ENCODE data around the gene TNFRSF19. TPM values are rescaled to one million over a fixed set of nuclear protein-coding genes. Genes with fewer than 3 reads are reported as not detected.
A peak's percentile ranks its signal among the peaks of the same experiment; 100 is the strongest.
"Not testable (repeated sequence)": the region's sequence is repeated elsewhere in the genome, so short reads cannot be mapped to it uniquely, and the experiment has no call there.

Gene TNFRSF19
- total RNA-seq, 1 experiment from 2014 or later = 0.24 TPM

- no peak overlapping the region for H3K4me3 ChIP-seq
- H3K9me2 ChIP-seq (ENCODE audit: insufficient read depth) = no peaks in the 10 kb centered on the region
- TF ChIP-seq CTCF (conservative IDR thresholded peaks at IDR 0.05) (no peak), EZH2 (IDR thresholded peaks at IDR 0.05; ENCODE audit: low read depth) (no peak)
- H3K27ac ChIP-seq = peak overlapping the region; percentile 29; the same call in 1 of the 2 replicates
- no peak overlapping the region; the same call in 1 of the 2 replicates for H3K4me2 ChIP-seq
- no peaks in the 10 kb centered on the region for H3K27me3 ChIP-seq (ENCODE audit: insufficient read depth, low read depth)
- ChIA-PET CTCF (no interaction called here), POLR2A (ENCODE audit: unreplicated experiment) (no interaction called here)
- H3K79me2 ChIP-seq (ENCODE audit: low read depth) = no peaks in the 10 kb centered on the region
- H3K9me3 ChIP-seq (ENCODE audit: insufficient read depth, low read depth) = no peaks in the 10 kb centered on the region
- H3K36me3 ChIP-seq (ENCODE audit: low read depth) = no peaks in the 10 kb centered on the region
- BruUV-seq (replicated peaks) = no TSS peak
- peak; percentile 13 to 64 for DNase-seq
- peaks cover 12% of the 10 kb centered on the region; the same call in 1 of the 2 replicates for H3K4me1 ChIP-seq (replicated peaks; ENCODE audit: insufficient read depth)
- H2AFZ ChIP-seq = no peak overlapping the region
- H4K20me1 ChIP-seq (ENCODE audit: insufficient read depth) = no peaks in the 10 kb centered on the region
- intact Hi-C loops (cut with micrococcal nuclease; ENCODE audit: unreplicated experiment) = no loop called here
- H3F3A ChIP-seq (ENCODE audit: insufficient read depth, low read depth) = no peaks in the 10 kb centered on the region
These were observed 104.8 kb downstream of the TNFRSF19 start for GRCh38 chr13:23674795-23675640.

GRCh38 chr13:23677679-23678288 lies 107.6 kb downstream of the TNFRSF19 start:
- CTCF ChIA-PET; H3K27me3 ChIP-seq (ENCODE audit: insufficient read depth, low read depth); H3K27ac ChIP-seq; H3K4me2 ChIP-seq; H3K36me3 ChIP-seq (ENCODE audit: low read depth); H3K9me2 ChIP-seq (ENCODE audit: insufficient read depth); H3K79me2 ChIP-seq (ENCODE audit: low read depth); H3K4me3 ChIP-seq; DNase-seq; H3F3A ChIP-seq (ENCODE audit: insufficient read depth, low read depth); POLR2A ChIA-PET (ENCODE audit: unreplicated experiment); BruUV-seq (replicated peaks); H2AFZ ChIP-seq; H4K20me1 ChIP-seq (ENCODE audit: insufficient read depth); H3K9me3 ChIP-seq (ENCODE audit: insufficient read depth, low read depth); intact Hi-C loops (cut with micrococcal nuclease; ENCODE audit: unreplicated experiment): not testable (repeated sequence)
- H3K4me1 ChIP-seq (replicated peaks; ENCODE audit: insufficient read depth) = peaks cover 12% of the 10 kb centered on the region; the same call in 1 of the 2 replicates

- BruUV-seq (replicated peaks) = no TSS peak
- ChIA-PET CTCF (no interaction called here), POLR2A (ENCODE audit: unreplicated experiment) (no interaction called here)
- DNase-seq = no peak
- no peak overlapping the region for H3K4me3 ChIP-seq
- no peaks in the 10 kb centered on the region for H3K79me2 ChIP-seq (ENCODE audit: low read depth)
- H3K4me1 ChIP-seq (replicated peaks; ENCODE audit: insufficient read depth) = peaks cover 12% of the 10 kb centered on the region; the same call in 1 of the 2 replicates
- H3K4me2 ChIP-seq = no peak overlapping the region
- H3K27ac ChIP-seq = no peak overlapping the region
- TF ChIP-seq CTCF (conservative IDR thresholded peaks at IDR 0.05) = no peak
- no peak for TF ChIP-seq EZH2 (IDR thresholded peaks at IDR 0.05; ENCODE audit: low read depth)
- no peaks in the 10 kb centered on the region for H3K27me3 ChIP-seq (ENCODE audit: insufficient read depth, low read depth)
- H3K9me3 ChIP-seq (ENCODE audit: insufficient read depth, low read depth) = no peaks in the 10 kb centered on the region
- H3F3A ChIP-seq (ENCODE audit: insufficient read depth, low read depth) = no peaks in the 10 kb centered on the region
- H2AFZ ChIP-seq = no peak overlapping the region
- H3K36me3 ChIP-seq (ENCODE audit: low read depth) = no peaks in the 10 kb centered on the region
- intact Hi-C loops (cut with micrococcal nuclease; ENCODE audit: unreplicated experiment) = no loop called here
- no peaks in the 10 kb centered on the region for H3K9me2 ChIP-seq (ENCODE audit: insufficient read depth)
- no peaks in the 10 kb centered on the region for H4K20me1 ChIP-seq (ENCODE audit: insufficient read depth)
These were observed 108.6 kb downstream of the TNFRSF19 start for GRCh38 chr13:23678795-23679194.

Measured in PC-9 (cell line).